Memory B cell (primary cell): Measurements from ENCODE around the gene USP17L5.
A peak's percentile ranks its signal among the peaks of the same experiment; 100 is the strongest.
"Not testable (repeated sequence)": the region's sequence is repeated elsewhere in the genome, so short reads cannot be mapped to it uniquely, and the experiment has no call there.

Experiments
- ATAC-seq: fragments of 150-1000 bp; cut with Tn5 transposase; 2 replicates; pipeline ENCODE4 v1.10.0; 2021; ENCODE audit warnings: low read depth, mild to moderate bottlenecking, moderate library complexity
- DNase-seq, 2 donors: peaks; one replicate each; pipeline ENCODE4 v3.0.0; 2022; ENCODE audit warnings: low spot score in 2 of 2
- H3K27ac Mint-ChIP-seq: one replicate; pipeline ENCODE4 v1.8.0; 2022; ENCODE audit warnings: mild to moderate bottlenecking, moderate library complexity, mixed read lengths
- H3K27me3 Mint-ChIP-seq: one replicate; pipeline ENCODE4 v1.8.0; 2022; ENCODE audit warnings: mixed read lengths
- H3K36me3 Mint-ChIP-seq: one replicate; pipeline ENCODE4 v1.8.0; 2022; ENCODE audit warnings: mild to moderate bottlenecking, mixed read lengths
- H3K4me1 Mint-ChIP-seq: one replicate; pipeline ENCODE4 v1.8.0; 2022; ENCODE audit warnings: mixed read lengths
- H3K4me3 Mint-ChIP-seq: one replicate; pipeline ENCODE4 v1.8.0; 2022; ENCODE audit warnings: mild to moderate bottlenecking, moderate library complexity, mixed read lengths
- H3K9me3 Mint-ChIP-seq: one replicate; pipeline ENCODE4 v1.8.0; 2022; ENCODE audit warnings: mixed read lengths

Gene USP17L5

GRCh38 chr4:9339103-9339502 lies at the start of gene USP17L5:
Gene USP17L5, plus strand, starts transcription at chr4:9339403. Its CDS starts 0 bp downstream, at chr4:9339403.
- H3K9me3 Mint-ChIP-seq, ATAC-seq, DNase-seq, H3K4me3 Mint-ChIP-seq, H3K4me1 Mint-ChIP-seq, H3K36me3 Mint-ChIP-seq, H3K27me3 Mint-ChIP-seq, H3K27ac Mint-ChIP-seq: not testable (repeated sequence)

- H3K36me3 Mint-ChIP-seq, H3K4me3 Mint-ChIP-seq, H3K27me3 Mint-ChIP-seq, H3K27ac Mint-ChIP-seq, H3K4me1 Mint-ChIP-seq, DNase-seq, ATAC-seq, H3K9me3 Mint-ChIP-seq: not testable (repeated sequence)
Measured at GRCh38 chr4:9324191-9324590, 15.0 kb upstream of the USP17L5 start.

- H3K36me3 Mint-ChIP-seq, H3K9me3 Mint-ChIP-seq, H3K27me3 Mint-ChIP-seq, H3K4me1 Mint-ChIP-seq, ATAC-seq, DNase-seq, H3K27ac Mint-ChIP-seq, H3K4me3 Mint-ChIP-seq: not testable (repeated sequence)
Measured at GRCh38 chr4:9324865-9325264, 14.3 kb upstream of the USP17L5 start, which contains the start of gene USP17L24. Gene USP17L24, plus strand, starts transcription at chr4:9325165. Its CDS starts 0 bp downstream, at chr4:9325165.

- not testable (repeated sequence) for H3K4me3 Mint-ChIP-seq, H3K4me1 Mint-ChIP-seq
Measured at GRCh38 chr4:9329611-9330010, 9.6 kb upstream of the USP17L5 start, which contains the start of gene USP17L25. Gene USP17L25, plus strand, starts transcription at chr4:9329911. Its CDS starts 0 bp downstream, at chr4:9329911.

GRCh38 chr4:9334358-9334757 lies 4.8 kb upstream of the USP17L5 start, which contains the start of gene USP17L26:
Gene USP17L26, plus strand, starts transcription at chr4:9334658. Its CDS starts 0 bp downstream, at chr4:9334658.
- not testable (repeated sequence) for ATAC-seq

More at GRCh38 chr4:9329611-9330010, 9.6 kb upstream of the USP17L5 start, which contains the start of gene USP17L25:
- not testable (repeated sequence) for H3K27me3 Mint-ChIP-seq, H3K36me3 Mint-ChIP-seq, ATAC-seq, H3K9me3 Mint-ChIP-seq, DNase-seq, H3K27ac Mint-ChIP-seq

GRCh38 chr4:9343848-9344247 lies 4.6 kb downstream of the USP17L5 start, which contains the start of gene USP17L27:
Gene USP17L27, plus strand, starts transcription at chr4:9344148. Its CDS starts 0 bp downstream, at chr4:9344148.
- not testable (repeated sequence) for DNase-seq, H3K27ac Mint-ChIP-seq, H3K27me3 Mint-ChIP-seq, H3K4me1 Mint-ChIP-seq, H3K9me3 Mint-ChIP-seq, H3K36me3 Mint-ChIP-seq, H3K4me3 Mint-ChIP-seq, ATAC-seq

More at GRCh38 chr4:9334358-9334757, 4.8 kb upstream of the USP17L5 start, which contains the start of gene USP17L26:
- not testable (repeated sequence) for H3K27me3 Mint-ChIP-seq, H3K4me3 Mint-ChIP-seq, H3K9me3 Mint-ChIP-seq, H3K36me3 Mint-ChIP-seq, H3K27ac Mint-ChIP-seq, DNase-seq, H3K4me1 Mint-ChIP-seq

- H3K4me1 Mint-ChIP-seq, ATAC-seq, H3K27ac Mint-ChIP-seq, H3K9me3 Mint-ChIP-seq, H3K4me3 Mint-ChIP-seq, DNase-seq, H3K27me3 Mint-ChIP-seq, H3K36me3 Mint-ChIP-seq: not testable (repeated sequence)
Measured at GRCh38 chr4:9348593-9348992, 9.4 kb downstream of the USP17L5 start, which contains the start of gene USP17L28. Gene USP17L28, plus strand, starts transcription at chr4:9348893. Its CDS starts 0 bp downstream, at chr4:9348893.

- H3K27me3 Mint-ChIP-seq, H3K9me3 Mint-ChIP-seq, ATAC-seq, H3K27ac Mint-ChIP-seq, DNase-seq, H3K4me1 Mint-ChIP-seq, H3K36me3 Mint-ChIP-seq, H3K4me3 Mint-ChIP-seq: not testable (repeated sequence)
Measured at GRCh38 chr4:9350866-9351265, 11.7 kb downstream of the USP17L5 start.

GRCh38 chr4:9353338-9353737 lies 14.1 kb downstream of the USP17L5 start, which contains the start of gene USP17L29:
Gene USP17L29, plus strand, starts transcription at chr4:9353638. Its CDS starts 0 bp downstream, at chr4:9353638.
- not testable (repeated sequence) for H3K9me3 Mint-ChIP-seq, H3K27ac Mint-ChIP-seq, H3K36me3 Mint-ChIP-seq, H3K4me3 Mint-ChIP-seq, DNase-seq, H3K27me3 Mint-ChIP-seq, H3K4me1 Mint-ChIP-seq, ATAC-seq

- not testable (repeated sequence) for H3K4me1 Mint-ChIP-seq, H3K27me3 Mint-ChIP-seq, H3K4me3 Mint-ChIP-seq, H3K36me3 Mint-ChIP-seq, DNase-seq, H3K27ac Mint-ChIP-seq, H3K9me3 Mint-ChIP-seq, ATAC-seq
Measured at GRCh38 chr4:9362829-9363228, 23.6 kb downstream of the USP17L5 start, which contains the start of gene USP17L30. Gene USP17L30, plus strand, starts transcription at chr4:9363129. Its CDS starts 0 bp downstream, at chr4:9363129.

- H3K9me3 Mint-ChIP-seq, H3K4me3 Mint-ChIP-seq, H3K27me3 Mint-ChIP-seq, H3K36me3 Mint-ChIP-seq, H3K4me1 Mint-ChIP-seq, DNase-seq, ATAC-seq, H3K27ac Mint-ChIP-seq: not testable (repeated sequence)
Measured at GRCh38 chr4:9379881-9380280, 40.7 kb downstream of the USP17L5 start.

GRCh38 chr4:9381012-9381534 lies 41.9 kb downstream of the USP17L5 start:
- H3K4me1 Mint-ChIP-seq, H3K36me3 Mint-ChIP-seq, H3K27ac Mint-ChIP-seq, H3K9me3 Mint-ChIP-seq, H3K27me3 Mint-ChIP-seq: not testable (repeated sequence)
- peak overlapping the region; percentile 61 for H3K4me3 Mint-ChIP-seq
- peak; percentile 34 for ATAC-seq
- peak; percentile 30 to 34 for DNase-seq

- Mint-ChIP-seq H3K36me3 (no peaks in the 10 kb centered on the region), H3K4me3 (no peak overlapping the region), H3K27ac (no peak overlapping the region), H3K4me1 (peaks cover 2% of the 10 kb centered on the region), H3K27me3 (peaks cover 4% of the 10 kb centered on the region), H3K9me3 (no peaks in the 10 kb centered on the region)
- DNase-seq (no peak), ATAC-seq (no peak)
Measured at GRCh38 chr4:9384126-9384525, 44.9 kb downstream of the USP17L5 start.

- not testable (repeated sequence) for H3K27ac Mint-ChIP-seq, H3K4me3 Mint-ChIP-seq, H3K9me3 Mint-ChIP-seq, H3K36me3 Mint-ChIP-seq, ATAC-seq, H3K4me1 Mint-ChIP-seq, H3K27me3 Mint-ChIP-seq, DNase-seq
Measured at GRCh38 chr4:9389001-9389400, 49.8 kb downstream of the USP17L5 start.
